GM12891 (cell line): Measurements from ENCODE around the gene CDC20.

Experiments used
- PAX5 ChIP-seq: IDR thresholded peaks from 2 replicates; pipeline ENCODE4 v1.6.1; 2011; ENCODE audit warnings: low read length, moderate library complexity, mild to moderate bottlenecking; ENCODE audit not compliant: insufficient read depth, severe bottlenecking
- POLR2A ChIP-seq: IDR thresholded peaks from 2 replicates; pipeline ENCODE4 v1.6.1; 2011; ENCODE audit warnings: low read depth, low read length, control low read depth
- TAF1 ChIP-seq: IDR thresholded peaks from 2 replicates; pipeline ENCODE4 v1.6.1; 2011; ENCODE audit warnings: low read depth, low read length, control low read depth

- TF ChIP-seq POLR2A (no peak), TAF1 (no peak), PAX5 (no peak)
These were observed 27.1 kb upstream of the CDC20 start for GRCh38 chr1:43331688-43332087.
